ENCODE results near the gene RNF17. TPM values are rescaled to one million over a fixed set of nuclear protein-coding genes. Genes with fewer than 3 reads are reported as not detected.

RNF17 gene
- total RNA-seq, 4 donors from 2014 or later: 0.75 TPM; not detected in 3

- no peak for TF ChIP-seq CTCF (IDR thresholded peaks at IDR 0.05; ENCODE audit: low read depth)
These were observed 130.5 kb downstream of the RNF17 start for GRCh38 chr13:24894277-24894971.

GRCh38 chr13:24894972-24895300, 131.0 kb downstream of the RNF17 start:
- no peak for TF ChIP-seq CTCF (IDR thresholded peaks at IDR 0.05; ENCODE audit: low read depth)

- no peak for TF ChIP-seq CTCF (IDR thresholded peaks at IDR 0.05; ENCODE audit: low read depth)
These were observed 132.1 kb downstream of the RNF17 start for GRCh38 chr13:24896061-24896460.

- TF ChIP-seq CTCF (IDR thresholded peaks at IDR 0.05; ENCODE audit: low read depth): no peak
These were observed 133.3 kb downstream of the RNF17 start for GRCh38 chr13:24897293-24897692.

GRCh38 chr13:24899601-24900000, 135.6 kb downstream of the RNF17 start:
- no peak for TF ChIP-seq CTCF (IDR thresholded peaks at IDR 0.05; ENCODE audit: low read depth)

- TF ChIP-seq CTCF (IDR thresholded peaks at IDR 0.05; ENCODE audit: low read depth): no peak
These were observed 136.5 kb downstream of the RNF17 start for GRCh38 chr13:24900507-24900906.

GRCh38 chr13:24905242-24905641, 141.3 kb downstream of the RNF17 start:
- TF ChIP-seq CTCF (IDR thresholded peaks at IDR 0.05; ENCODE audit: low read depth): no peak

Measured in subcutaneous adipose tissue (tissue), 4 donors.